Activated CD4-positive, alpha-beta T cell treated with anti-CD3 and anti-CD28 coated beads, Interleukin-2, amount 50 U/mL, for 24 hours (primary cell): ENCODE measurements around the gene VIPR2.
"Not testable (repeated sequence)": the region's sequence is repeated elsewhere in the genome, so short reads cannot be mapped to it uniquely, and the experiment has no call there.

ENCODE experiments used
- DNase-seq, 2 donors: peaks; one replicate each; pipeline ENCODE4 v3.0.0-alpha.2; 2020; ENCODE audit warnings: low read depth in 1 of 2, low spot score in 1 of 2

The VIPR2 gene, protein sequence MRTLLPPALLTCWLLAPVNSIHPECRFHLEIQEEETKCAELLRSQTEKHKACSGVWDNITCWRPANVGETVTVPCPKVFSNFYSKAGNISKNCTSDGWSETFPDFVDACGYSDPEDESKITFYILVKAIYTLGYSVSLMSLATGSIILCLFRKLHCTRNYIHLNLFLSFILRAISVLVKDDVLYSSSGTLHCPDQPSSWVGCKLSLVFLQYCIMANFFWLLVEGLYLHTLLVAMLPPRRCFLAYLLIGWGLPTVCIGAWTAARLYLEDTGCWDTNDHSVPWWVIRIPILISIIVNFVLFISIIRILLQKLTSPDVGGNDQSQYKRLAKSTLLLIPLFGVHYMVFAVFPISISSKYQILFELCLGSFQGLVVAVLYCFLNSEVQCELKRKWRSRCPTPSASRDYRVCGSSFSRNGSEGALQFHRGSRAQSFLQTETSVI

DNA sequence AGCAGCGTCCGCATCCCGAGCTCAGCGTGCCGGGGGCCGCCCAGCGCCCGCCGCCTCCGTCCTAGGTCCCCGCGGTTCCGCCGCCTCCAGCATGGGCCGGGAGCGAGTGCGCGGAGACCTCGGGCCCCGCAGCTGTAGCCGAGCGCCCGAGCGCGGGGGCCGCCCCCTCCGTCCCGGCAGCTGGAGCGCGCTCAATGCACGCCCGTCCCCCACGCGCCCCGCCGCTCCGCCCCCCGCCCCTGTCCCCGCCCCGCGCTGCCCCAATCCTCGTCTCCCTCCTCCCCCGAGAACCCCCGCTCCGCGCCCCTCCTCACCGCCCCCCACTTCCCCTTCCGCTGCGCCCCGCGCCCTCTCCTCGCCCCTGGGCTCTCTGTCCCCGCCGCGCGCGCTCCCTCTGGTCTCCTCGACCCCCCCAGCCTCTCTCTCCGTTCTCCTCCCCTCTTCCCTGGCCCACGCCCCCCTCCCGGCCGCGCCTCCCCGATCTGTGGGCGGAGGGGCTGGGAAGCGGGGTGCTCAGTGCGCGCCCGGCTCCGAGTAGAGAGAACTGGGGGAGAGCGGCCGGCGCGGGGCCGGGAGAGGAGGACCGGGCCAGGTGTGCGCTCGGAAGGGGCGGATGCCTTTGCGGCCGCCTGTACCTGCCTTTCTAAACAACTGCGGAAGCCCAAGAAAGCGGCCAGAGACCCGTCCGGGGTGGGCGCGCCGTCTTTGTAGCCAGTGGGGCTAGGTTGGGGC is at the start of gene VIPR2:
TSS of gene VIPR2 (minus strand) at position 110 of the 732 bp plus-strand sequence. CDS start at position 14, 96 bp downstream.
- no peak for DNase-seq

DNA sequence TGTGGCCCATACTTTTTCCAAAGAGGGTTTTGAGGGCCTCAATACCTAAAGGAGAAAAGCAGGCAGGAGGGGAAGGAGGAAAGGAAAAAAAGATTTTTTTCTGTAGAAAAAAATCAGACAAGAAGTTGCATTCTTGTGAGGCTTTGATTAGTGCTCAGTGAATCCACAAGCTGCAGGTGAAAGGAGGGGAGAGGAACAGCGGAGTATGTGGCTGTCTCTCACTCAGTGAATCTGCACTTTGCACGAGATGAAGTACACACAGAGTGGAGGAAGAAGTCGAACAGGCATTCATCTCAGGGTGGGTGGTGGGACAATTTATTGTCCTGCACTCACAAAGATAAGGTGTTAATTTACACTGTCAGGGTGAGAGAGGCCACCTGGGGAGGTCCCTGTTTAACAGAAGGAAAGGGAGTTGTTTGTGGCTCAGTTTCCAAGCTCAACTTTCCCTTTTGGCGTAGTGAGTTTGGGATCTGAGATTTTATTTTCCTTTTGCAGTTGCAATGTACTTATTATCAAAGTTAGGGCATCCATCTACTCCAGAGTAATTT is 49.0 kb upstream of the VIPR2 start:
- DNase-seq: no peak

DNA sequence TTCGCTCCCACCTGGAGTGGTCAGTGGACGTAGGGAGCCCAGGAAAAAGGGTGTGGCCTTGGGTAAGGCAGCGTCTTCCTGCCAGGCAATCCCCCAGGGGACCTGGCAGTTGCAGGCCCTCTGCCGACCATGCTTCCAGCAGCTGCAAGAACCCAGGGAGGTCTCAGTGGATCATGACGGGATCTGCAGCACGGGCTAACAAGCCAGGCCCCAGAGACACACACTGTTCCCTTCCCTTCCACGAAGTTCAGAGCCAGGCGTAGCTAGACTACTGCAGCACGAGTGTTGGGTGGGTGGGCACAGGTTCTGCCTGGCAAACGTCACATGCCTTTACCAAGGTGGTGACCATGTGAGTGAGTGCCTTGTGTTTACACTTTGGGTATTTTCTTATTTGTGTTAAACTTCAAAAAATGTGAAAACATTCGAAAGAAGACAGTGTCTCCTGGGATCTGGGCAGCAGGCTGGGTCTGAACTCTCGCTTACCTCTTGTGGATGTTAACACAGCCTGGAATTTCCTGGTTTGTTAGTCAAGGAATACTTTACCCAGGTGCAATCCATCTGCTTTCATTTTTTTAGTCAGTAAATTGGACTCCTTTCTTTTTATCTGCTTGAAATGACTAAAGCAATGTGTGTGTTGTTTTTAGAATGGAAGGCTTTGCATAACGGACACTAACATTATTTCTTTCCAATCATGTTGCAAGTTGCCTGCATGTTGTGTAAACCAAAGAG is 48.2 kb upstream of the VIPR2 start:
- DNase-seq: no peak

DNA sequence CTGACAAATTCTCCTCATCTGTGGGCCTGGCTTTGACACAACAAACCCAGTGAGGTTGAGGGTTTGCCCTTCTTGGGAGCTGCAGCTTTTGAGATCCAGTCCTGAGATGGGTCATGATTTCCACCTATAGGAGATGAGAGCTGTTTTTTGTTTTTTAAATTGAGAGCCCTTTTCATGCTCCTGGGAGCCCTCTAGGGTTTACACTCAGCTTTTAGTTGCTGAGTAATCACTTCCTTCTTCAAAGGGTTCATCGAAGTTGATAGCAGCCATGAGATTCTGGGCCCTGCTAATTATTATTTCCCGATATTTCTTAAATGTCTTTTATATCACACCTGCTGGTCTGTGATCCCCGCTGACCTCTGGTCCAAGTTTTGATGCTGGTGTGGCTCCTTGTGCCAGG is 47.3 kb upstream of the VIPR2 start:
- DNase-seq: no peak

DNA sequence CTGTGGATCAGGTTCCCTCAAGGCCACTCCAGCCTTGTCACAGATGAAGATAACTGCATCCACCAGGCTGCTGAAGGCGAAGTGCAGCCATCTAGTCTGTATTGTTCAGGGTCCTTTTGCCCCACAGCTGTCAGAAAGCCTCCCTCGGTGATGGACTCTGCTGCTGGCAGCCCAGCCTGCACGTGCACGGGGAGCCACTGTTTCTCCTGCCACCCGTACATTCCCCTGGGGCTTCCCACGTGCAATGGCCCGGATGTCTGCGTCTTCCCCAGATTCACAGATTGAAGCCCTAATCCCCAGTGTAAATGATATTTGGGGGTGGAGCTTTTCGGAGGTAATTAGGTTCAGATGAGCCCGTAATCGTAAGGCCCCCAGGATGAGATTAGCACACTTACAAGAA is 46.6 kb upstream of the VIPR2 start:
- no peak for DNase-seq

DNA sequence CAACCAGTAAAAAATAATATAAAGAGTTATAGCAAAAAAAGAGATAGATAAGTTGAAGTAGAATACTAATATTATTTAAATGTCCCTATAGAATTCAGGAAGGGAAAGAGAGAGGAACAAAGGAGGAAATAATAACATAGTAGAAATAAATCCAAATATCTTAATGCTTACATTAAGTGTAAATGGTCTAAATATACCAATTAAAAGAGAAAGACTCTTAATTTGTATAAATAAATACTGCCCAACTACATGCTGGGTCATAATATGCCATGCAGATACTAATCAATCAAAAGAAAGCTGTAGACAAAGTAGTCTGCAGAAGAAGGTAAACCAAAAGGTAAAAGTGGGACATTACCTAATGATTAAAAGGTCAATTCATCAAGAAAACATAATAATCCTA is 43.3 kb upstream of the VIPR2 start:
- no peak for DNase-seq

DNA sequence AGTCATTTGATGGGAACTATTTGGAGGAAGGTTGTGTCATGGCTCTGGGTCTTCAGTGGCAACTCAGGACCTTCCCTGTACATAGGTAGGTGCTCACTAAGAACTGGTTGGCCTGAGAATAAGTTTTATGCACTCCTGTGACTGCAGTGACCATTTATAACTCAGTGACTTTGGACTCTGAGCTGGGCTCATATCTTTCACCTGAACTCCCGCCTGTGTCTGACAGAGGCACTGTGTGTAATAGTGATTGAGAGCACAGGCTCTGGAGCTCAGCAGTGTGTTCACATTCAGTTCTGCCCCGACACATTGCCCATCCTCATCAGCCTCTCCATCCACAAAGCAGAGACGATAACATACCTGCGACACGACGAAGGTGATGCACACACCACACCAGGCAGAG is 34.6 kb upstream of the VIPR2 start:
- DNase-seq: no peak

DNA sequence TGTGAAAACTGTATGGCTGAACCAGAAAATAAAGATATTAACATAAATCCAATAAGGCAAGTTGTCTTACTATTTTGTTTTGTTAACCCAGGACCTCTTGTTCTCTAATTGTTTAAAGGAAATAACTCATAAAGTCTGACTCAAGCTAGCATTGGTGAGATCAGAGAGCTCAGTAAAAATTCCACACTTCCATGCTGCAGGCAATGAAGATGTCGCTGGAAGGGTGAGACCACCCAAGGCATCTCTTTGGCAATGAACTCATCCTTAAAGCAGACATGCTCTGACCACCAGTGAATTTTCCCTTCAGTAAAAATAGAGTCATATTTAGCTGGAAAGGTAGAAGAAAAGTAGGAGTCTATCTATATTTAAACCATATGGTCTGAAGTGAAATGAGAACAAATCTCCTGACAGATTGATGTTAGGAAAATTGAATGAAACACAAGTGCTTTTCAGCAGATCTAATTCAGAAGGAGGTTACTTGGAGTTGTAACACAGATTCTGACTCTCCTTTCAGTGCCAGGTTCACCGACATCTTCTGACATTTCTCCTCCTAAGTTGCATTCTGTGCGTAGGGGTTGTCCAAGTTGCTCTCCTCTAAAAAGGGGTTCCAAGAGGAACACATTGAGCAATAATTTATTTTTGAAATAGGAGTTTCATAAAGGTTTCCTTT is 32.8 kb upstream of the VIPR2 start:
- DNase-seq: no peak

DNA sequence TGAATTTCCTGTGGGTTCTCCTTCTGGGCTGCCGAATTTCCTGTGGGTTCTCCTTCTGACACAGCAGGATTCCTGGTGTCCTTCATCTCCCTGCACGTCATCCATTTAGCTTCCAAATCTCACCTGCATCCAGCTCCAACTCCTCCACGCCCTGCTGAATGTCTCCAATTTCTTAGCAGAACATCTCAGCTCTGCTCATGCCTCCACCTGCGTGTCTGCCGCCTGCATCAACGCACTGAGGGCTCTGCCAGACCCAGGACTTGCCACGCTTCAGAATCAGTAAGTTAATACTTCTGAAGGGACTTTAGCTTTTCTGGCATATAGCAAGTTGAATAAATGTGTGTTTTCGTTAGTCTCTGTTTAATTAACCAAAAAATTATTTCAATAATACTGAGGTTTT is 31.1 kb upstream of the VIPR2 start:
- DNase-seq: no peak

DNA sequence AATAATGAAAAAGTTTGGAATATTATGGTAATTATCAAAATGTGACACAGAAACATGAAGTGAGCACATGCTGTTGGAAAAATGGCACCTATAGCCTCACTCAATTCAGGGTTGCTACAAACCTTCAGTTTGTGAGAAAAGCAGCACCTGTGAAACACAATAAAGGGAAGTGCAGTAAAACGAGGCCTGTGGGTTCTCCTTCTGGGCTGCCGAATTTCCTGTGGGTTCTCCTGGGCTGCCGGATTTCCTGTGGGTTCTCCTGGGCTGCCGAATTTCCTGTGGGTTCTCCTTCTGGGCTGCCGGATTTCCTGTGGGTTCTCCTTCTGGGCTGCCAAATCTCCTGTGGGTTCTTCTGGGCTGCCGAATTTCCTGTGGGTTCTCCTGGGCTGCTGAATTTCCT is 30.4 kb upstream of the VIPR2 start:
- not testable (repeated sequence) for DNase-seq

DNA sequence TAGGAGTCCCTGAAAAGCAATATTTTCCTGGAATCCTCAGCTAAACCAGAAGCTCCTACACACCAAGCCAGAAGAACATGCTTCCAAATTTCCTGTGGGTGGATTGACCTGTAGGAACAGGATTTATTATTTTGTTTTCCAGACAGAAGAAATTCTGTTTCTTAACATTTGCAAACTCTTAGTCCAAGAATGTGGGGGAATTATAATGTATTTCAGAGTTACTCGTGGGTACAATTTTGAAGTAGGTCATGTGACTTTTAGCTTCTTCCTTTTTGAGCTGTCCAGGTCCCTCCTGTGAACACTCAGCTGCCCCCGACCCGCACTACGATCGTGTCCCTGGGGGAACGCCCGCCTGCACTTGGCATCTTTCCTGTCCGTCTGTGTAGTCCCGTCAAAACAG is 27.7 kb upstream of the VIPR2 start:
- DNase-seq: no peak

DNA sequence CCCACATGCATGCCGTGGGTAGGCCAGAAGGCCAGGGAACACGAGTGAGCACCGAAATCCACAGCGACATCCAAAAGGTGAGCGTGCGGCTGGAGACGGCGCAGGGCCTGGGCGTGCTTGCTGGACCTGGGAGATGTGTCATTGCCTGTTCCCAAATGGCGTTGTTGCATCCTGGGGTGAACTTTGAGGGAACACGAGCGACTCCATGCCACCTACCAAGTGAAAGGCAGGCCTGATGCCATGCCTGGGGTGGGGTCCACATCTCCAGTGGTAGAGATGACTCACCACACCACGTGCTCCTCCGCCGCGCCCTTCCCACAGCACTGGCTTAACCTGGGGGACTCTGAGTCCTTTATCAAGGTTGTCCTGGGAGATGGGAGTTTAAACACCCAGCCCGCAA is 24.7 kb upstream of the VIPR2 start:
- no peak for DNase-seq

DNA sequence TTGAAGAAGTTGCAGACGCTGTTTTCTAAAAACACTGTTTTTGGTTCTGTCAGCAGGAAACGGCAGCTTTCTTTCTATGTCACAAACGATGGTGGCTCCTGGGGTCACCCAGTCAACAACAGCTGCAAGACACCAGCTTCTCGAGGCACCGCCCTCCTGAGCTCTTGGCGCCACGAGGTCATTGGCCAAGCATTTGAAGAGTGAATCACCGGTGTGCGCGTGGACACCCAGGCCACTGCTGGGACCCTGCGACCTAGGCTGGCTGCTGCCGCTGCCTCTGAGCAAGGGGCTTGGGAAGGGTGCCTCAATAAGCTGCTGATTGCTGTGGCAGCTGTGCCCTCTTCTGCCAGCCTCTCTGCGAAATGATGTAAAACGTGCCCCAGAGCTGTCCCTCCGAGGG is 22.5 kb upstream of the VIPR2 start:
- no peak for DNase-seq

DNA sequence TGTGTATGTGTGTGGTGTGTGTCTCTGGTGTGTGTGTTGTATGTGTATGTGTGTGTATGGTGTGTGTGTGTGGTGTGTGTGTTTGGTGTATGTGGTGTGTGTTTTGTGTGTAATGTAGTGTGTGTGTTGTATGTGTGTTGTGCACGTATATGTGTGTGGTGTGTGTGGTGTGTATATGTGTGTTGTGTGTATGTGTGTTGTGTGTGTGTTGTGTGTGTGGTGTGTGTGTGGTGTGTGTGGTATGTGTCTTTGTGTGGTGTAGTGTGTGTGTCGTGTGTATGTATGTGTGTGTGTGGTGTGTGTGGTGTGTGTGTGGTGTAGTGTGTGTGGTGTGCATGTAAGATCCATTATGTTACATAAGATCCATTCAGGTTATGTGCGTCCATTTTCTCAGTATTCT is 21.9 kb upstream of the VIPR2 start:
- no peak for DNase-seq

DNA sequence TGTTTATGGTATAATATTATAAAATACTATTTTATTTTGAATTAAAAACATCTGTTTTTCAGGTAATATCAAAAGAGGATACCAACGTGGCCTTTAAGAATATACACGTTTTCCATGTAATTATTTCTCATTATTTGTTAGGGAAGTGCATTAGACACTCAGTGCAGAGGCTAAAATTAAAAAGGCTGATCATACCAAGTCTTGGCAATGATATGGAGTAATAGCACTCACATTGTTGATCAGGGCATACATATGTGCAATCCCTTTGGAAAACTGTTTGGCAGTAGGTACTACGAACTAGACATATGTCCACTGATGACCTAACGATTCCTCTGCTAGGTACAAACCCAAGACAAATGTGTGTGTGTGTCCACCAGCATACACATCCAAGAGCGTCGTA is 20.7 kb upstream of the VIPR2 start:
- no peak for DNase-seq

DNA sequence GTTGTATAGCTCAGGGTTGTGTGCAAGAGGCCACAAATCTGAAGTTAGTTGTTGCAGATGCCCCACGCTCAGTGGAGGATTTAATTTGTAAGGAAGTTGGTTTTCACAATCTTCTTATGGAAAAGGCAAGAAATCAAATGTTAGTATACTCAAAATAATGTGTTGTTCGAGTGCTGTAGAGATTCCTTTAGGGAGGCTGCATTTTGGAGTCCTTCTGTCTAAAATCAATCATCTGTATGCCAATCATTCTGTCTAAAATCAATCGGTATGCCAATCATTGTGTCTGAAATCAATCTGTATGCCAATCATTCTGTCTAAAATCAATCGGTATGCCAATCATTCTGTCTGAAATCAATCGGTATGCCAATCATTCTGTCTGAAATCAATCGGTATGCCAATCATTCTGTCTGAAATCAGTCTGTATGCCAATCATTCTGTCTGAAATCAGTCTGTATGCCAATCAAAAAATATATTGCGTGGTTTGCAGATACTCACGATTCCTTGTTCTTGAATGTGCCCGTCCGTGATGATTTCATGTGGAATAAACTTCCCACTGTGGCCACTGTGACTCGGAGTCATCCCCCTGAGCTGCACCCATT is 19.1 kb upstream of the VIPR2 start:
- not testable (repeated sequence) for DNase-seq

DNA sequence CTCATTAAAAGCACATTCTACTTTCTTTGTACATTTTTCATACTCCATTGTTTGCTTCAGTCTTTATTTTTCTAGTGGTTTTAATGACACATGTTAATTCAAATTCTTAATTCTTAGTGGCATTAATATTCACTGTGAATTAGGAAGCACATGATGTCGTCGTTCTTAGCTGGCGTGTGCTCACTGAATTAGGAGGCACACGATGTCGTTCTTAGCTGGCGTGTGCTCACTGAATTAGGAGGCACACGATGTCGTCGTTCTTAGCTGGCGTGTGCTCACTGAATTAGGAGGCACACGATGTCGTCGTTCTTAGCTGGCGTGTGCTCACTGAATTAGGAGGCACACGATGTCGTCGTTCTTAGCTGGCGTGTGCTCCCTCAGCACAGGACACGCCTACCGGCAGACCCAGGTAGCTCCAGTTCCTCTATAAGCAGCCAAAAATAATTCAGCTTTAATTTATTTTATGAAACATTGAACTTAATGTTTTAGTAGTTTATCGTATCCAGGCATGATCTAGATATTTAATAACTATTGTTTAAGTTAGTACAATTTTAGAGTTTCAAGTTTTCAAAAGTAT is 17.5 kb upstream of the VIPR2 start:
- DNase-seq: not testable (repeated sequence)

DNA sequence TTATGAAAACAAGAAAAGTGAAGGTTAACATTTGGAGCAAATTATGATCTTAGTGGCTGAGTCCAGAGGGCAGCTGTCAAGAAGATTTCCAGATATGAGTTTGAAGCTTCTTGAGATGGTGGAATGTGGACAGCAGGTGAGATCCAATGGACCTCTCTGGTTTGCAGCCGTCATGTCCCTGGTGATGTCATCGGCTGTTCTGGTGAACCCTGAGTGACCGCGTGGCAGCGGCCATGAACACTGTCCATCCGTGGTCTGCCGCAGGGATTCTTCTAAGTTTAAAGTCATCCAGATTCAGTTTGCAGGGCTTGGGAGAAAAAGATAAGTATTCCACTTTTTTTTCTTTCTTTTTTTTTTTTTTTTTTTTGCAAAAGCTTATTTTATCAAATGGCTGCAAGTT is 15.8 kb upstream of the VIPR2 start:
- no peak for DNase-seq

DNA sequence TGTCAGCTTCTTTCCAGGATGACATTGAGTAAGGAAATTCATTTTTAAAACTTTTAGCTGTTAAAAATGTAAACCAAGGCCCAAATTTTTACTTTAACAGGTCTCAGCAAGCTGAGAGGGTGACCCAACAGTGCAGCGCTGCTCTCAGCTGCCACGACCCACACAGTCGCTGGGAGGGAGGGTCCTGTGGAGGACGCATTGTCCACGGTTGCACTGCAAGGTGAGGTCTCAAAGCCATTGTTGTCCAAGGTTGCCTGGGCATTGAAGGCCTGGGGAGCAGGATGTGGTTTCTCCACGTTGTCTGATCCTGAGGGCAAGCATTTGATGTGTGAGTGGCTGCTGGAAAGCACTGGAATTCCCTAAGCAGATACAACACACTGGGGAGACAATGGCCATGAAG is 15.1 kb upstream of the VIPR2 start:
- no peak for DNase-seq

DNA sequence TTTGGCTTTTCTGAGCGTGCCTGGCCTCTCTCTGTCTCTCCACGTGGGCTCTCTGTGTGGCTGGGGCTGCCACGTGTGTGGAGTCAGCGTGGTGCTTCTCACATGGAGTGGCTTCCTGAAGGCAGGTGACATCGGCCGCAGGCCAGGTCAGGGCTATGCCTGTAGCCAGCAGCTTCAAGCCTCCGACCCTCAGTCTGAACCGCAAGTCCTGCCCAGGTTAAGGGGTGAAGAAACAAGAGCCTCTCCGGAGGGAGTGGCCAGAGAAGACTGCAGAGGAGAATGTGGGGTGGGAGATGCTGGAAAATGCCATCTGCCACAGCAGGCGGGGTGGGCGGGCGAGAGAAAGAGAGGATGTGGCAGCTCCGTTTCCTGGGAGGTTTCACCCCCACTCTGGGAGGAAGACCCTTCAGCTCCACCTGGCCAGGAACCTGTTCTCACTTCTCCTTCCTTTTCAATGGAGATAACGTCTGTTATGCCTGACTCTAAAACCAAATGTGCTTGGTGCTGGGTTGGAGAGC is 14.3 kb upstream of the VIPR2 start:
- no peak for DNase-seq
